ENCODE data around the gene PPP2R3B.
"Not testable (repeated sequence)": the region's sequence is repeated elsewhere in the genome, so short reads cannot be mapped to it uniquely, and the experiment has no call there.

The PPP2R3B gene

GRCh38 chrX:351736-352135, 35.0 kb downstream of the PPP2R3B start:
- no peak for DNase-seq

GRCh38 chrX:351324-351641, 35.4 kb downstream of the PPP2R3B start:
- not testable (repeated sequence) for DNase-seq

GRCh38 chrX:350534-351323, 36.0 kb downstream of the PPP2R3B start:
- no peak for DNase-seq

- DNase-seq, result no peak
These were observed 36.6 kb downstream of the PPP2R3B start for GRCh38 chrX:350148-350533.

GRCh38 chrX:349702-350101, 37.0 kb downstream of the PPP2R3B start:
- no peak for DNase-seq

GRCh38 chrX:349196-349595, 37.5 kb downstream of the PPP2R3B start:
- no peak for DNase-seq

GRCh38 chrX:348461-349117, 38.1 kb downstream of the PPP2R3B start:
- no peak for DNase-seq

- DNase-seq, result no peak
These were observed 39.2 kb downstream of the PPP2R3B start for GRCh38 chrX:347351-348117.

GRCh38 chrX:346034-346813, 40.5 kb downstream of the PPP2R3B start:
- no peak for DNase-seq

GRCh38 chrX:345020-345925, 41.4 kb downstream of the PPP2R3B start:
- no peak for DNase-seq

GRCh38 chrX:344371-344901, 42.3 kb downstream of the PPP2R3B start:
- no peak for DNase-seq

GRCh38 chrX:341541-342101, 45.1 kb downstream of the PPP2R3B start:
- DNase-seq, result no peak

- DNase-seq, result no peak
These were observed 45.9 kb downstream of the PPP2R3B start for GRCh38 chrX:340641-341423.

GRCh38 chrX:340121-340520, 46.6 kb downstream of the PPP2R3B start:
- DNase-seq, result no peak

- no peak for DNase-seq
These were observed 47.8 kb downstream of the PPP2R3B start for GRCh38 chrX:338836-339400.

- DNase-seq, result no peak
These were observed 48.3 kb downstream of the PPP2R3B start for GRCh38 chrX:338281-338835.

GRCh38 chrX:337331-337831, 49.3 kb downstream of the PPP2R3B start:
- no peak for DNase-seq

GRCh38 chrX:336227-336626, 50.5 kb downstream of the PPP2R3B start:
- no peak for DNase-seq

- no peak for DNase-seq
These were observed 51.0 kb downstream of the PPP2R3B start for GRCh38 chrX:335758-336155.

Measured in NCI-H69 (cell line).